Esophagus muscularis mucosa (tissue), 3 donors: ENCODE results near the gene MT1A.

Experiments used
- CTCF ChIP-seq, 3 experiments: fragments of 200-600 bp in 2 of 3; fragments of 450-650 bp in 1 of 3; sonication (generic) in 2 of 3; IDR thresholded peaks; one replicate each; pipeline ENCODE4 v1.5.1; 2017 to 2019; ENCODE audit warnings: antibody characterized with exemption in 3 of 3, mild to moderate bottlenecking in 2 of 3, moderate library complexity in 1 of 3
- EP300 ChIP-seq: sonication (generic); formaldehyde crosslinking; IDR thresholded peaks from one replicate; pipeline ENCODE4 v1.6.1; 2017; ENCODE audit warnings: antibody characterized with exemption

GRCh38 chr16:56658327-56658875 is 19.9 kb downstream of the MT1A start:
- TF ChIP-seq EP300 (no peak), CTCF (IDR thresholded peaks at IDR 0.05) (no peak)
